GM18909 (cell line): ENCODE measurements around the gene IGF2BP2.

Experiments
- ATAC-seq: cut with Tn5 transposase; IDR thresholded peaks from one replicate; pipeline ENCODE4 v1.9.1; 2021; ENCODE audit warnings: mild to moderate bottlenecking; ENCODE audit not compliant: unreplicated experiment, poor library complexity

Gene IGF2BP2

DNA sequence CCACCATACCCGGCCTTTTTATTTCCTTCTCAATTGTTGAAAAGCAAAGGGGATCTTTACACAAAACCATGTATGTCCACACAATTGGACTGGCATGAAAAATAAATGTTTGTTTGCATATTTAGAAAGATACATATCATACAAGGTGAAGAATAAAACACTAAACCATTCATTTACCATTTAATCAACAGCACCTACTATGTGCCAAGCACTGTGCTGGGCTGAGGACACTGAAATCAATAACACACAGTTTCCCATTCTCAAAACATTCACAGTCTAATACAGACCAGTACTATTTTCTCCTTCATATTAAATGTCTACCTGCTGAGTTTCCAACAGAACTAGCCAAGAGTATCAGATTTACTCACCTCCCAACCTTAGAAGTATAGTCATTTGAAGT, 84.7 kb downstream of the IGF2BP2 start:
- no peak for ATAC-seq

- ATAC-seq, result no peak
These were observed 85.6 kb downstream of the IGF2BP2 start for GRCh38 chr3:185739264-185739701.

DNA sequence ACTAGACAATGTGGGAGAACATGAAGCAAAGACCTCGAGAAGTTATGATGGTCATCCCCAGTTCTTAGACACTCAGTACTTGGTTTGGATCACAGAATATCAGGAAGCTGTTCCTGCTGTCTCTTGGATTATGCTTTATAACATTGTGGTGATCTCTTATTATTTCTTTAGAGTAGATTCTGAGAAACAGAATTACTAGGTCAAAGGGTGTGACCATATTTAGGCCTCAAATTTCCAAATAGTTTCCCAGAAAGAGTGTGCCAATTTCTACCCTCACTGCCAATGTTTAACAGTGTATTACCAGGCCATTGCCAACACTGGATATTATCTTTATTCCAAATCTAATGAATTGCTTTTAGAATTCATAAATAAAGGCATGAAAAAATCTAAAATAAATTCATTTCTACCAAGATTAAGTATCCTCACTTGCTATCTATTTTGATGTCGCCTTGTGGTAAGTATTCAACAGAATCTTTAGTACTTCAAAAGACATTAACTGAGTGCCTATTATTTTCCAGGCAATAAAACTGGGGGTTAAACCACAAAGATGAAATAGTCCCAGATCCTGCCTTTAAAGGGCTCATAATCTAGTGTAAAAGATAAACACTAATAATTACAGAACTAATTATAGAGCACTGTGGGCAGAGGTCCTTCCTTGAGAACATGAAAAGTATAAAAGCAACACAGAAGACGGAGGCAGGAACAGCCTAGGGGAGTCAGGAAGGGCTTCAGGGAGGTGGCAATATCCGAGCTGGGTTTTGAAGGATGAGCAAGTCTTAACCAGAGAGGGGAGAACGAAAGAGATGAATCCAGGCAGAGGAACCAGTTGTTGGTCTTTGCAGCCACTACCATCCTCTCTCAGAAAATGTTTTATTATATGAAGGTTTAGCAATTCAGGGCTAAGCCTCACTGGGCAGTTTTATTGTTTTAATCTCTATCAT, 86.8 kb downstream of the IGF2BP2 start:
- no peak for ATAC-seq

- ATAC-seq, result no peak
These were observed 87.8 kb downstream of the IGF2BP2 start for GRCh38 chr3:185737020-185737419.

DNA sequence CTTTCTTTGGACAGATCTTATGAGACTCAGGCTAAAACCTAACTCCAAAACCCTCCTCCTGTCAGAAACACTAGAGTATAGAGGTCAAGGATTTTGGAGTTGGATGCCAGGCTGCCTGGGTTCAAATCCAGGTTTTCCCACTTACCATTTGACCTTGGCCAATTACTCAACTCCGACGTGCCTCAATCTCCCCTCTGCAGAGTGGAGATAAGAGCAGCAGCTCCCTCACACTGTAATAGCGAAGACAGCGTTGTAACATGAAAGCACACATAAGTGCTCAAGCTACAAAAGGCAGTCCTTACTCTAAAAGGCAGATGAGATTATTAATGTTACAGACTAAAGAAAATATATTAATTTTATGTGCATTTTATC, 90.1 kb downstream of the IGF2BP2 start:
- ATAC-seq, result no peak

DNA sequence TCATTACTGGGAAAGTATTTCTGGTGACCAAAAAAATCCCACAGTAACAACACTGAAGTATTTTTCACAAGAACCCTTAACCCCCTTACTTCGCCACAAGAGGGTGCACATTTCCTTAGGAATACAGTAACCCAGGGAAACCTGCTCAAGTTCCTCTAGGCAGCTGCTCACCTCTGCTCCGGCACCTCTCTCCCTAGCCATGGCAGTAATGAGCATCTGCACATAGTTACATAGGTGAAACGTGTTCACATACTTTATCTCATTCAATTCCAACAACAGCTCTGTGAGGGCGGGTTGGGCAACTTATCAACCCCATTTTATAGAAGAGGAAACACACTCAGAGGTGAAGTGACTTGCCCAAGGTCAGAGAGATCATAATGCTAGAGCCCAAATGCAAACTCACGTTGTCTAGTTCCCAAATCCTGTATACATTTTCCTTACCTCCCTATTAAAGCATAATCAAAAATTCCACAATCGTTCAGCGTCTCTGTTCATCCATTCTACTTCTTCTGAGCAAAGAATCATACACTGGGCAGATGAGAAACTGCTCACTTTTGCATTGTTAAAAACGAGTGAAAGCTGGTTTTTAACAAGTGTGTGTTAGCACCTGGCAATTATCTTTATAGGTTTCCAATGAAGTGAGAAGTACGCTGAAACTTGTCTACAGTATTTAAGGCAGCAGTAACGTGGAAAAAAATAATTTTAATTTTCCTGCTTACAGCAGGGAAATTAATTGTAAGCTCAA, 90.7 kb downstream of the IGF2BP2 start:
- no peak for ATAC-seq

DNA sequence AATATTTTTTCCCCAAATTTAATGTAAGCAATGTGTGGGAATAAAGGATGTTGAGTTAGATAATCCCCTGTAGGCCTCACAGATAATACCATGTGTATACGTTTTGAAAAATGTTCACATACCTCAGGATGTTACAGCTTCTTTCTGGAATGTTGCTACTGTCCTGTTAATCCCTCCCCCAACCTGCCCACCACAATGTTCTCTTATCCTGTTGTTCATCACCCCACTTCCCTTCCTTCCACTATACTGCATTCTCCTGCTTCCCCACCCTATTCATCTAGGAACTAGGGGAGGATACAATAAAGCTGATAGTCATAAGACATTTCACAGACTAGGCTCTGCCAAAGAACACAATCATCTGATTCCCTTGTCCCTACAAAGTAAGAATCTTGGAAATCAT, 92.1 kb downstream of the IGF2BP2 start:
- no peak for ATAC-seq

GRCh38 chr3:185730550-185730949, 94.3 kb downstream of the IGF2BP2 start:
- no peak for ATAC-seq

- ATAC-seq, result no peak
These were observed 95.3 kb downstream of the IGF2BP2 start for GRCh38 chr3:185729337-185730055.

DNA sequence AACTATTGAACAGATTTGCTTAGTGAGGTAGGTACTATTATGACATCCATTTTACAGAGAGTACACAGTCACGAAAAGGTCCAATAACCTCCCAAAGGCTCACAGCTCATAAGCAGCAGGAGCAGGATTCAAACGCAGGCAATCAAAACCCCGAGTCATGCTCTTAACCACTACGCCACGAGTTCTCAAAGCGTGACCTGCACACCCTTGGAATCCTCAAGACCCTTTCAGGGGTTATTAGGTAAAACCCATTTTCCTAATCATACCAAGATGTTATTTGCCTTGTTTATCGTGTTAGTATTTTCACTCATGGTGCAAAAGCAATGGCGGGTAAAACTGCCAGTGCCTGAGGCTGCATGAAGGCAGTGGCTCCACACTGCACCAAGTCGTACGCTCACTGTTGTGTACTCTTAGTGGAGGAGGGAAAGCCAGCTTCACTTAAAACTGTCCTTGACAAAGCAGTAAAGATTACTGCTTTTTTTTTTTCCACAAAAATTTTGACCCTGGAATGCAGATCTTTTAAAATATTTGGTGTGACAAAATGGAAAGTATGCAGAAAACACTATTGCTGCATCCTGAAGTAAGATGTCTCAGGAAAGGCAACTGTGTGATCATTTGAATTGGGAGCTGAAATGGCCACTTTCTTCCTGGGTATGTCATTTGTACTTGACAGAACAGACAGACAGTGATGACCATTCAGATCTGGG, 96.1 kb downstream of the IGF2BP2 start:
- ATAC-seq, result no peak

DNA sequence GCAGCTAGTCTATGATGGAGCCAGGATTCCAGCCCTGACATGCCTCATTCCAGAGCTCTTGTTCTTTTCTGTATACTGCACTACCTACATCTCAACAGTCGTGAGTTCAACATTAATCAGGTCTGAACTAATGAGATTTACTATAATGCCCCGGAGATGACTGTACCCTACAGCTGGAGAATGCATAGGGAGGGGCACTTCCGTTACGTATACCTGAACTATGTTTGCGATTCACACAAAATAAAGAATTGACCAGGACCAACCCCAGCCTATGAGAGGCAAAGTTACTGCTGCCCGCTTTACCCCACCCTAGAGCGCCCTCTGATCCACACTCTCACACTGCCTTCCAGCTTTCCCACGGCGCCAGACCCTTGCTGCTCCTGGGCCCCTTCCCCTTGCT, 97.0 kb downstream of the IGF2BP2 start:
- no peak for ATAC-seq

- ATAC-seq, result no peak
These were observed 98.4 kb downstream of the IGF2BP2 start for GRCh38 chr3:185726254-185726967.

DNA sequence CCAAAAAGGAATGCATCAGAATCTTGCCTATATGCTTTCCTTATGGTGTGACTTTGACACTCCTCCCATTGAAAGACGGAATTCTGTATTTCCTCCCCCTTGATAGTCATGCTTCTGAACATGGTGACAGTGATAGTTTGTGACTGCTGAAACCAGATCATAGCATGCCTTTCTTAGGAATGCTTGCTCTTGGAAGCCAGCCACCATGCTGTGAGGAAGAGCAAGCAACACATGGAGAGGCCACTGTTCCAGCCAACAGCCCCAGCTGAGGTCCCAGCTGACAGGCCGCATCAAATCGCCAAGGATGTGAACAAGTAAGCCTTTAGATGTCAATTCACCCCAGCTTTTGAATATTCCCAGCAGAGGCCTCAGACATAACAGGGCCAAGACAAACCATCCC, 100.1 kb downstream of the IGF2BP2 start:
- no peak for ATAC-seq

DNA sequence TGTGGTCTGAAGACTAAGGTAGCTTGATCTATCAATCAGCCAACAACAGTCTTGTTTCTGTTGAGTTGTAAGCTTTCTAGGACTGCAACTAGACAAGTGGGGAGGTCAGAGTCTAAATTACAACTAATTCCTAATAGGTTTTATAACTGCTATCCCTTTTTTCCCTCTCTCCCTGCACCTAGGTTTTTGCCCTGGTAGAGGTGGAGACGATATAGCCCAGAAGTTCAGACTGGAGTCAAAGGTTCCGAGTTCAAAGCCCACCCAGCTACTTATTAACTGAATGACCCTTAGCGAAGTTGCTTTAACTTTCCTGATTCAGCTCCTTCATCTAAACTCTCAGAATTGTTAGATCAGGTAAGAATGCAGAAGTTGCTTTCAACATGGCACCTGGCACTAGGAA, 100.6 kb downstream of the IGF2BP2 start:
- no peak for ATAC-seq

- no peak for ATAC-seq
These were observed 102.0 kb downstream of the IGF2BP2 start for GRCh38 chr3:185722881-185723280.

- ATAC-seq, result no peak
These were observed 102.9 kb downstream of the IGF2BP2 start for GRCh38 chr3:185721970-185722369.

DNA sequence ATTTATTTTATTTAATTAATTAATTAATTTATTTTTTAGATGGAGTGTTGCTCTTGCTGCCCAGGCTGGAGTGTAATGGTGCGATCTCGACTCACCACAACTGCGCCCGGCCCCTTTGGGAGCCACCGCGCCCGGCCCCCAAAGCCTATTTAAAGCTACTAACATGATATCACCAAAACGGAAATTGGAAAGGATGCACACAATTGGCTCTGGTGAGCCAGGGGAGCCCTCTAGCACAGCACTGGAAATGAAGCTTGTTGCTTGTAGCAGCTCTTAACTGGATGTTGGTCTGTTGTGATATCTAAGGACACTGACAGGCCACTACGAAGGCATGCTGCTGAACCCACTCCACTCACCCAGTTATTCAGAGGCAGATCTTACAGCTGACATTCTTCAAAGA, 104.5 kb downstream of the IGF2BP2 start:
- no peak for ATAC-seq

DNA sequence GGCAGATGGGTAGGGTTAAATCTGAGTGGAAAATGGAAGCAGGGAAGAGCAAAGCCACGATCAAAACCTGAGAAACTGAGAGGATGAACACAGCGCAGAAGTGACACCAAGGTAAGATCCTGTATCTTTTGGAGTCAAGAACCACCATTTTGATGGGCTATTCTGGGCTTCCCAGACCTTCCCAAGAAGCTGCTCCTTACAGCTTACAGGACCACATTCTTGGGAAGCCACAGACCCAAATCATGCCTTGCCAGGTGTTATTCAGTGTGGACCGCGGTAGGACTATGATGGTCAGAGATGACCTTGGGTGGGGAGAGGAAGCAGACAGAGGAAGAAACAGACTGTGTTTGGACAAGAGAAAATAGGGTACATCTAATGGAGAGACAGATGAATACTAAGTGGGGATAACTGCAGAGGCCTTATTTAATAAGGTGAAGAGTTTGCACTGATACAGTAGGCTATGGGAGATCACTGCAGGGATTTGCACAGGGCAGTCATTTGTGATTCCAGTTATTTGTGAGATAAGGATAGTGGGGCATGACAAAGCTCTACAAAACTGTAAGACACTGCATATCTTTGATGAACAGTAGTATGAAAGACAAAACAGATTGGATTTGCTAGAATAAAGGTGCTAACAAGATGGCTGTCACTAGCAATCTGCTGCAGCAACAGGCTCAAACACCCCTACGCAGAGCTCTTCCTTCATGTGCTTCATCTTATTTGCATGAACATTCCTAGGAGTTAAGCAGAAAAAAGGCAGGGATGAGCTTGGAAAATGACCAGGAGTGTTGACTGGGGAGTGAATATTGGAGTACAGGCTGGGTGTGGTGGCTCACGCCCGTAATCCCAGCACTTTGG, 105.9 kb downstream of the IGF2BP2 start:
- ATAC-seq, result no peak
